ENCODE measurements around the gene ESPN. TPM values are rescaled to one million over a fixed set of nuclear protein-coding genes. Genes with fewer than 3 reads are reported as not detected.

ESPN gene
- total RNA-seq, 2 experiments from 2014 or later = not detected

DNA sequence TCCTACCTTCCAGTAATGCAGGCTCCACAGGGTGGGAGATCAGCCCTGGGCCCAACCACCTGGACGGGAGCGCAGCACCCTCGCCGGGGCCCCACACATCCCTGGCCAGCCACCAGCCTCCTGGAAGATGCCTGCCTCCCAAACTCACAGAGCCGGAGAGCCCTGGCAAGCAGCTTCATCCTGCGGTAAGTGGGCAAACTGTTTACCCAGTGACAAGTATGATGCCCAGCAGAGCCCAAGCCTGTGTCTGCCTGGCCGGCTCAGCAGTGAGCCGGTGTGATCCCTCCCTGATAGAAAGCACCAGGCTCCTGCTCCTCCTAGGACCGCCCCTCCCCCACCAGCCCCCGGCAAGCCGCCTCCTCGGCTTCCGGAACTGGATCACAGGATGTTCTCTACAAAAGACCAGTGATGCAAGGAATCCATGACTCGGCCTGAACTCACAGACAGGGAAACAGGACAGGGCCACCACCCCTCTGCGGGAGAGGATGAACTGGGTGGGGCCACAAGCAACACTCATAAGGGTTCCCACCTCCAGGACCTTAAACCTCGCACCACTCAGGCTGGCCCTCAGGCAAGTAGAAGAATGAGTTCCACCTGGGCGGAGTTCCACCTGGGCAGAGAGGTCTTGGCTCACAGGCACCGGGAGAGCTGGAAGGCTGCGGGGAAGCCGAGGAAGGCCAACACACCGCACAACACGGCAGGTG lies 38.9 kb upstream of the ESPN start:
- no peak for DNase-seq (ENCODE audit: low spot score)
- ChIA-PET POLR2A (no interaction called here), CTCF (ENCODE audit: unreplicated experiment) (interaction anchor here (1.0 kb wide), 1 partner anchor 41 kb away, joined by 4 read pairs; no protein-coding TSS in a partner anchor)
- Histone ChIP-seq H4K20me1 (ENCODE audit: insufficient read depth, low read length) (no peaks in the 10 kb centered on the region), H3K4me3 (ENCODE audit: low read depth, low read length, poor library complexity, severe bottlenecking) (no peak overlapping the region), H3K4me1 (ENCODE audit: insufficient read depth, low read length, poor library complexity, severe bottlenecking) (no peaks in the 10 kb centered on the region), H3K4me2 (ENCODE audit: low read length) (no peak overlapping the region), H3K9me2 (ENCODE audit: insufficient read depth, low read length) (no peaks in the 10 kb centered on the region), H3K27ac (ENCODE audit: low read depth, low read length, poor library complexity, severe bottlenecking) (no peak overlapping the region), H2AFZ (ENCODE audit: low read length) (no peak overlapping the region), H3K9me3 (ENCODE audit: low read length) (peaks cover 3% of the 10 kb centered on the region; the same call in 1 of the 2 replicates), H3K36me3 (ENCODE audit: insufficient read depth, low read length) (peaks cover 7% of the 10 kb centered on the region; the same call in 1 of the 2 replicates), H3K79me2 (ENCODE audit: insufficient read depth, low read depth, low read length) (peaks cover 16% of the 10 kb centered on the region)
- TF ChIP-seq EZH2phosphoT487 (IDR thresholded peaks at IDR 0.05; ENCODE audit: borderline replicate concordance, low read depth, low read length) = no peak
- TF ChIP-seq, protein P1, sequence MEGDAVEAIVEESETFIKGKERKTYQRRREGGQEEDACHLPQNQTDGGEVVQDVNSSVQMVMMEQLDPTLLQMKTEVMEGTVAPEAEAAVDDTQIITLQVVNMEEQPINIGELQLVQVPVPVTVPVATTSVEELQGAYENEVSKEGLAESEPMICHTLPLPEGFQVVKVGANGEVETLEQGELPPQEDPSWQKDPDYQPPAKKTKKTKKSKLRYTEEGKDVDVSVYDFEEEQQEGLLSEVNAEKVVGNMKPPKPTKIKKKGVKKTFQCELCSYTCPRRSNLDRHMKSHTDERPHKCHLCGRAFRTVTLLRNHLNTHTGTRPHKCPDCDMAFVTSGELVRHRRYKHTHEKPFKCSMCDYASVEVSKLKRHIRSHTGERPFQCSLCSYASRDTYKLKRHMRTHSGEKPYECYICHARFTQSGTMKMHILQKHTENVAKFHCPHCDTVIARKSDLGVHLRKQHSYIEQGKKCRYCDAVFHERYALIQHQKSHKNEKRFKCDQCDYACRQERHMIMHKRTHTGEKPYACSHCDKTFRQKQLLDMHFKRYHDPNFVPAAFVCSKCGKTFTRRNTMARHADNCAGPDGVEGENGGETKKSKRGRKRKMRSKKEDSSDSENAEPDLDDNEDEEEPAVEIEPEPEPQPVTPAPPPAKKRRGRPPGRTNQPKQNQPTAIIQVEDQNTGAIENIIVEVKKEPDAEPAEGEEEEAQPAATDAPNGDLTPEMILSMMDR (conservative IDR thresholded peaks at IDR 0.05; ENCODE audit: low read length) = no peak
- intact Hi-C loops (cut with micrococcal nuclease; ENCODE audit: unreplicated experiment) = no loop called here
- BruUV-seq (replicated peaks) = no TSS peak

DNA sequence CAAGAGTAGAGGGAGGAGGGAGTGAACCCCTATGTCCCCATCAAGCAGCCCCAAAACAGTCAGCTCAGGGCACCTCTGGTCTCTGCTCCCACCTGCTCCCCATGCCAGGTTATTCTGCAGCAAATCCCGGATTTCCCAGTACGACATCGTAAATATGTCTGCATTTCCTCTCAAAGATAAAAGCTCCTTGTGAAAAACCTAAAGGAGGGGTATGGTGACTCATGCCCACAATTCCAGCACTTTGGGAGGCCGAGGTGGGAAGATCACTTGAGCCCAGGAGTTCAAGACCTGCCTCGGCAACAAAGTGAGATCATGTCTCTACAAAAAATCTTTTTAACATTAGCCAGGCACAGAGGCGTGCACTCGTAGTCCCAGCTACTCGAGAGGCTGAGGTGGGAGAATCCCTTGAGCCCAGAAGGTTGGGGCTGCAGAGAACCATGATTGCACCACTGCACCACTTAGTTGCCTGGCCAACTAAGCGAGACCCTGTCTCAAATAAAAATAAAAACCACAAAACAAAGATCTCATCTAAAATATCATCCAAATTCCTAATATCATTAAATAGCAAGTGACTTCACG lies 38.1 kb upstream of the ESPN start:
- Histone ChIP-seq H4K20me1 (ENCODE audit: insufficient read depth, low read length) (no peaks in the 10 kb centered on the region), H3K4me1 (ENCODE audit: insufficient read depth, low read length, poor library complexity, severe bottlenecking) (no peaks in the 10 kb centered on the region), H3K27ac (ENCODE audit: low read depth, low read length, poor library complexity, severe bottlenecking) (no peak overlapping the region), H2AFZ (ENCODE audit: low read length) (no peak overlapping the region), H3K9me3 (ENCODE audit: low read length) (no peaks in the 10 kb centered on the region), H3K4me2 (ENCODE audit: low read length) (no peak overlapping the region), H3K9me2 (ENCODE audit: insufficient read depth, low read length) (no peaks in the 10 kb centered on the region), H3K4me3 (ENCODE audit: low read depth, low read length, poor library complexity, severe bottlenecking) (no peak overlapping the region), H3K79me2 (ENCODE audit: insufficient read depth, low read depth, low read length) (peaks cover 10% of the 10 kb centered on the region), H3K36me3 (ENCODE audit: insufficient read depth, low read length) (peaks cover 7% of the 10 kb centered on the region; the same call in 1 of the 2 replicates)
- intact Hi-C loops (cut with micrococcal nuclease; ENCODE audit: unreplicated experiment) = no loop called here
- BruUV-seq (replicated peaks) = no TSS peak
- POLR2A ChIA-PET = no interaction called here
- CTCF ChIA-PET (ENCODE audit: unreplicated experiment) = interaction anchor here (1.0 kb wide), 1 partner anchor 41 kb away, joined by 4 read pairs; no protein-coding TSS in a partner anchor
- no peak for TF ChIP-seq EZH2phosphoT487 (IDR thresholded peaks at IDR 0.05; ENCODE audit: borderline replicate concordance, low read depth, low read length)
- TF ChIP-seq, protein P1 (conservative IDR thresholded peaks at IDR 0.05; ENCODE audit: low read length) = no peak
- no peak for DNase-seq (ENCODE audit: low spot score)

DNA sequence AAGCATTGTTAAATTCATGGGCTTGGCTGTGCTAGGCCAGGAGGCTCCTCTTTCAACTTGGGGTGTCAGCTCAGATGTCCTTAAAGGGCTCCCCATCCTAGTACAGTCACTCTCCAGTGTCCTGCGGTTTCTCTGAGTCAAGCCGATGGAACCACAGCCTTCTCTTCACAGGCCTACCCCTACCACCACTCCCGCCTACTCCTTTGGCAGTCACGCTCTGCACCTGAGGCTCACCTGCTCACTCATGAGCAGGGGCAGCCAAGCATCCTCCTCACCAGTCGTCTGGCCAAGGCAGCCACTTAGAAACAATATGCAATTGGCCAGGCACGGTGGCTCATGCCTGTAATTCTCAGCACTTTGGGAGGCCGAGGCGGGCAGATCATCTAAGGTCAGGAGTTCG lies 34.6 kb upstream of the ESPN start:
- Histone ChIP-seq H2AFZ (ENCODE audit: low read length) (no peak overlapping the region), H3K27ac (ENCODE audit: low read depth, low read length, poor library complexity, severe bottlenecking) (no peak overlapping the region), H3K4me3 (ENCODE audit: low read depth, low read length, poor library complexity, severe bottlenecking) (no peak overlapping the region), H3K4me1 (ENCODE audit: insufficient read depth, low read length, poor library complexity, severe bottlenecking) (peaks cover 14% of the 10 kb centered on the region), H4K20me1 (ENCODE audit: insufficient read depth, low read length) (0 out of 2 replicates have a peak, but pooled peaks cover 7% of the 10 kb centered on the region), H3K4me2 (ENCODE audit: low read length) (no peak overlapping the region), H3K36me3 (ENCODE audit: insufficient read depth, low read length) (peaks cover 1% of the 10 kb centered on the region; the same call in 1 of the 2 replicates), H3K79me2 (ENCODE audit: insufficient read depth, low read depth, low read length) (peaks cover 9% of the 10 kb centered on the region), H3K9me3 (ENCODE audit: low read length) (no peaks in the 10 kb centered on the region), H3K9me2 (ENCODE audit: insufficient read depth, low read length) (no peaks in the 10 kb centered on the region)
- ChIA-PET CTCF (ENCODE audit: unreplicated experiment) (no interaction called here), POLR2A (no interaction called here)
- no TSS peak for BruUV-seq (replicated peaks)
- DNase-seq (ENCODE audit: low spot score) = no peak
- TF ChIP-seq, protein P1 (conservative IDR thresholded peaks at IDR 0.05; ENCODE audit: low read length) = no peak
- TF ChIP-seq EZH2phosphoT487 (IDR thresholded peaks at IDR 0.05; ENCODE audit: borderline replicate concordance, low read depth, low read length) = no peak
- intact Hi-C loops (cut with micrococcal nuclease; ENCODE audit: unreplicated experiment) = loop anchor here (5.0 kb wide), 1 partner anchor 153 kb away; the partner anchor contains the start of gene ICMT

All from OCI-LY7 (cell line).